22Rv1 (cell line): ENCODE measurements around the gene TNNT3.

Experiments
- H3K27ac ChIP-seq: fragments of 450-650 bp; 2 replicates; pipeline ENCODE4 v1.5.1; 2017
- ZFX ChIP-seq: fragments of 450-650 bp; IDR thresholded peaks from 2 replicates; pipeline ENCODE4 v1.6.1; 2017; ENCODE audit warnings: antibody characterized with exemption, borderline replicate concordance
- TF ChIP-seq, protein P1 (sequence below): fragments of 450-650 bp; IDR thresholded peaks from 2 replicates; pipeline ENCODE4 v1.5.1; 2017; ENCODE audit warnings: mild to moderate bottlenecking

TNNT3 gene

DNA sequence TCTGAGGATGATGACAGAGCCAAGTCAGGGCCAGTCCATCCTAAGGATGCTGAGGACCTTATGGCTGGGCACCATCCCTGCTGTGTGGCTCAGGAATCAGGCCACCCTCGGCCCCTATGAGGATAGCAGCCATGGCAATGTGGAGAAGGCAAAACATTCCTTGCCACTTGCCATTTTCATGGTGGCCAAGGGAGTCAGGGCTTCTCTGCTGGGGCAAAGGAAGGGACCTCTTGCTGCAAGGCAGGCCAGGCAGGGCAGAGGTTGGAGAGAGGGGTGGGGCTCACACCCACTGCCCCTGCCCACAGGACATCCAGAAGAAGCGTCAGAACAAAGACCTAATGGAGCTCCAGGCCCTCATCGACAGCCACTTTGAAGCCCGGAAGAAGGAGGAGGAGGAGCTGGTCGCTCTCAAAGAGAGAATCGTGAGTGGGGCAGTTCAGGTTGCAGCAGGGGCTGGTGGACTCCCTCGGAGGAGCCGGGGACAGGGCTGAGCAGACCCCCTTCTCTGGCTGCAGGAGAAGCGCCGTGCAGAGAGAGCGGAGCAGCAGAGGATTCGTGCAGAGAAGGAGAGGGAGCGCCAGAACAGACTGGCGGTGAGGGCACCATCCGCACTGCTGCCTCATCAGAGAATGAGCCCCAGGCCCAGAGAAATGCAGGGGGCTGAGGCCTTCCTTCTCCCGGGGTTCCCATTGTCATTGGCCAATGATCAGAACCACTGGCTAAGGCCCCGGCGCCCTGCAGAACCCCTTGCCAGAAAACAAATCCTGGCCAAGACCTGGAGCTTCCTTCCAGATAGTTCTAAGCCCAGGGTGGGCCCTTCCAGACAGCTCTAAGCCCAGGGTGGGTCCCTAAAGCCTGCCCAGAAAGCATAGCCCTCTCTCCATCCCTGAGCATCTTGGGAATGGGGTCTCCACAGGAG, 14.2 kb downstream of the TNNT3 start:
- no peak for TF ChIP-seq ZFX
- TF ChIP-seq, protein P1, sequence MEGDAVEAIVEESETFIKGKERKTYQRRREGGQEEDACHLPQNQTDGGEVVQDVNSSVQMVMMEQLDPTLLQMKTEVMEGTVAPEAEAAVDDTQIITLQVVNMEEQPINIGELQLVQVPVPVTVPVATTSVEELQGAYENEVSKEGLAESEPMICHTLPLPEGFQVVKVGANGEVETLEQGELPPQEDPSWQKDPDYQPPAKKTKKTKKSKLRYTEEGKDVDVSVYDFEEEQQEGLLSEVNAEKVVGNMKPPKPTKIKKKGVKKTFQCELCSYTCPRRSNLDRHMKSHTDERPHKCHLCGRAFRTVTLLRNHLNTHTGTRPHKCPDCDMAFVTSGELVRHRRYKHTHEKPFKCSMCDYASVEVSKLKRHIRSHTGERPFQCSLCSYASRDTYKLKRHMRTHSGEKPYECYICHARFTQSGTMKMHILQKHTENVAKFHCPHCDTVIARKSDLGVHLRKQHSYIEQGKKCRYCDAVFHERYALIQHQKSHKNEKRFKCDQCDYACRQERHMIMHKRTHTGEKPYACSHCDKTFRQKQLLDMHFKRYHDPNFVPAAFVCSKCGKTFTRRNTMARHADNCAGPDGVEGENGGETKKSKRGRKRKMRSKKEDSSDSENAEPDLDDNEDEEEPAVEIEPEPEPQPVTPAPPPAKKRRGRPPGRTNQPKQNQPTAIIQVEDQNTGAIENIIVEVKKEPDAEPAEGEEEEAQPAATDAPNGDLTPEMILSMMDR, result no peak
- H3K27ac ChIP-seq, result no peak overlapping the region

DNA sequence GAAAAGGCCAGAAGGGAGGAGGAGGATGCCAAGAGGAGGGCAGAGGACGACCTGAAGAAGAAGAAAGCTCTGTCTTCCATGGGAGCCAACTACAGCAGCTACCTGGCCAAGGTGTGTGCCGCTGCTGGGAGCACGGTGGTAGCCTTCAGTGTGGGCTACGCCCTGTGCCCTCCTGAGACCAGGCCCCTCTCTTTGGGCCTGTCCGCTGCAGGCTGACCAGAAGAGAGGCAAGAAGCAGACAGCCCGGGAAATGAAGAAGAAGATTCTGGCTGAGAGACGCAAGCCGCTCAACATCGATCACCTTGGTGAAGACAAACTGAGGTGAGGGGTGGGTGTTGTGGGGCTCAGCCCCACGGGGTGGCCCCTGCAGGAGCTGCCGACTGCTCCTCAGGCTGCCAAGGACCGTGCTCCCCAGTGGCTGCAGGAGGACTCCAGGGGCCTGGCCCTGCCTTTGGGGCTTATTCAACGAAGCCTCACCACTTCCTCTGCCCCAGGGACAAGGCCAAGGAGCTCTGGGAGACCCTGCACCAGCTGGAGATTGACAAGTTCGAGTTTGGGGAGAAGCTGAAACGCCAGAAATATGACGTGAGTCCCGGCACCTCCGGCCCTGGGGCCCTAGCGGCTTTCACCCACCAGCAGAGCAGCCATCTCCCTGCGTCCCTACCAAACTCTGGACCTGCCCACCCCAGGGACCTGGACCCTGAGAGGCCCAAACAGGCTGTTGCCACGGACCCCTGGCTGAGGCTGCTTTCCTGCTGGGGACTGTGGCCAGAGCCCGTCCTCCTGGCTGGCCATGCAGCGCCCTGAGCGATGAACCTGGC, 15.0 kb downstream of the TNNT3 start:
- no peak for TF ChIP-seq ZFX
- TF ChIP-seq, protein P1, result no peak
- no peak overlapping the region for H3K27ac ChIP-seq

DNA sequence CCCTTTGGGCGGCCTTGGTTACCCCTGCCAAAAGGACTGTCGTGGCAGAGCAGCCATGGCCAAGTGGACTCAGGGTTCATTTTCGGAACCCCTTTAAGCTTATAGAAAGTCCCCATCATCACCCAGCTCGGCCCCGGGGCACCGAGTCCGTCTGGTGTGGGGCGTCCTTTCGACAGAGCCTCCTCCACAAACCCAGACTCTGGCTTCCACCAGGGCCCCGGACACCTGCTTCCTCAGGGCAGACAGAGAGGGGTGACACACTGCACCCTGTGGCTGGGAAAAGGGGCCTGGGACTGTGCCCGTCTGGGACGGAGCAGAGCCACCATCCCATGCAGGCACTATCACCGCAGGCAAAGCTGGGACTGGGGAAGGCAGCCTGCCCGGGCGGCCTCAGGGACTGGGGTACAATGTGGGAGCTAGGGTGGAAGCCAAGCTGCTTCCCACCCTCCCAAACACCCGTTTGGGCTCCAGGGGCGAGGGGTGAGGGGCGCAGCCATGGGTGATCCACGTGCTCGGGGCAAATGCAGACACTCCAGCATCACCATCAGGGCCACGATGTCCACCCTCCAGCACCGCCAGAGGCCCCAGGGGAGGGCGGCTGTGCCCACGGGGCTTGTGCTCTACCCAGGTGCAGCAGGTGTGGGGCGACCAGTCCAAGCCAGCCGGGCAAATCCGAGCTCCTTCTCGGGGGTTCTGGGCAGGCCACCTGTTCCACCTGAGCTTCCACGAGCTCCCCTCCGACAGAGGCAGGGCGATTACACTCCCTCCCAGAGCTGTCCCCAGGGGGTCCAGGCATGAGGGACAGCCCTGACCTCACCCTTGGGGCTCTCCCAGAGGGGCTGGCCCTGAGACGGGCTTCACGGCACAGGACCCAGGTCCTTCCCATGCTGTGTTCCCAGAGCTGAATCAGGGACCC, 15.9 kb downstream of the TNNT3 start:
- no peak overlapping the region for H3K27ac ChIP-seq
- TF ChIP-seq, protein P1, result no peak
- no peak for TF ChIP-seq ZFX

DNA sequence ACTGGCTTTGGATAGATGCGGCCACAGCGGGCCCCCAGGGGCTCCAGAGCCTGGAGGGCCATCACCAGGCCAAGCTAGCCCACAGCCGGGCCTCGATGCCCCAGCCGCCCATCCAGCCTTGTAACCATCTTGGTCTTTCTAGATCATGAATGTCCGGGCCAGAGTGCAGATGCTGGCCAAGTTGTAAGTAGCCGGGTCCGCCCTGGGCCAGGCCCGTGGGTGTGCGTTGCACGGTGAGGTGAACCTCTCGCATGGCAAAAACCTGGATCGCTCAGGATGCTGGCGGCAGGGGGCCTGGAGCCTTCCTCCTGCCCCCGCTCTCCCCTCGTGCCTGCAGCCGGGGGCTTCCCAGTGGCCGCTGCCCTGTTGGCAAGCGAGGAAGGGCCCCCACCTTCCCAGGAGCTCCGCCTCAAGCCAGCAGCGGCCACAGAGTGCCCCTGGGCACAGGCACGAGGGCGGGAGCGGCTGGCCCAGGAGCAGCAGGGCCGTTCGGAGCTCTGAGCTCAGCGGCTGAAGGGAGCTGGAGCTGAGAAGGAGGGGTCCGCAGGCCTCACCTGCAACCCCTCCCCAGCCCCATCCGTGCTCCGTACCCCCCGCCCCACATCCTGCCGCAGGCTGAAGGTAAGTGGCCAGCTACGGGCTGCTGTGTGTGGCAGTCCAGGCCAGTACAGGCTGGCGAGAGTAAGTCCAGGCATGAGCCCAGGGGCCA, 16.7 kb downstream of the TNNT3 start:
- no peak overlapping the region for H3K27ac ChIP-seq
- TF ChIP-seq, protein P1, result no peak
- no peak for TF ChIP-seq ZFX

DNA sequence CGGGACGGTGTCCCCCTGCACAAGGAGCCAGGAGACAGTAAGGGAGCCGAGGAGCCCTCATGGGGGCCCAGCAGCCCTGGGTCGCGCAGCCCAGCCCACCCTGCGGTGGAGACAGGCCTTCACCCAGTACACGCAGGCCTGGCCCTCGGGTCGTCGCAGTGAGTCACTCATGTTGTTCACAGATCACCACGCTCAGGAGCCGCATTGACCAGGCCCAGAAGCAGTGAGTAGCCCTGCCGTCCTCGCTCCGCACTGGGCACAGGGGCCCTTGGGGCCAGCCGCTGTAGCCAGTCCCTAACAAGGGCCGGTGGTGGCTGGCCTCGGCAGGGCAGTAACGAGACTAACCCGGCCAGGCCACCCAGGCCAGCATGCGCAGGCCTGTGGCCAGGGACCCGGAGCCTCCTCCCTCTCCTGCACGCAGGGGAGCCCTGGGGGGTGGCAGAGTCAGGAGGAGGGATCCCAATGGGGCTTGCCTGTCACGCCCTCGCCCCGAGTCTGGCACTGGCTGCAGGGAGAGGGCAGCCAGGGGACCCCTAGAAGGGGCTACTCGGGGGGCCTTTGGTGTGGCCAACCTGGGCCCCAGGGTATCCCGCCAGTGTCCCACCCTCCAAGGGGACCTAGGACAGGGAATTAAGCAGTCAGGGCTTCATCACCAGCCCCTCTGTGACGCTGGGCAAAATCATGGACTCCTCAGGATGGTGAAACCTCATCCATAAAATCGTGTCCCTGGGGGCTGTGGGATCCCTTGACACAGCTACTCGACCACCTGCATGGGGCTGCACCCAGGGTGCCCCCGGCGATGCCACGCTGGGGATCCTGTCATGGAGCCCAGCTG, 17.5 kb downstream of the TNNT3 start:
- TF ChIP-seq ZFX, result no peak
- TF ChIP-seq, protein P1, result no peak
- H3K27ac ChIP-seq, result no peak overlapping the region
